ENCODE data around the gene CD300LG. TPM values are rescaled to one million over a fixed set of nuclear protein-coding genes. Genes with fewer than 3 reads are reported as not detected.
"Not testable (repeated sequence)": the region's sequence is repeated elsewhere in the genome, so short reads cannot be mapped to it uniquely, and the experiment has no call there.

Gene CD300LG, protein sequence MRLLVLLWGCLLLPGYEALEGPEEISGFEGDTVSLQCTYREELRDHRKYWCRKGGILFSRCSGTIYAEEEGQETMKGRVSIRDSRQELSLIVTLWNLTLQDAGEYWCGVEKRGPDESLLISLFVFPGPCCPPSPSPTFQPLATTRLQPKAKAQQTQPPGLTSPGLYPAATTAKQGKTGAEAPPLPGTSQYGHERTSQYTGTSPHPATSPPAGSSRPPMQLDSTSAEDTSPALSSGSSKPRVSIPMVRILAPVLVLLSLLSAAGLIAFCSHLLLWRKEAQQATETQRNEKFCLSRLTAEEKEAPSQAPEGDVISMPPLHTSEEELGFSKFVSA
- total RNA-seq: not detected

- CTCF ChIA-PET: interaction anchor here (0.9 to 2.3 kb wide), 13 partner anchors 9 to 153 kb away, joined by 4 to 18 read pairs (median 5); no protein-coding TSS in a partner anchor
- no peaks in the 10 kb centered on the region for H3K36me3 Mint-ChIP-seq (ENCODE audit: low read depth)
- H3K9me3 Mint-ChIP-seq: no peaks in the 10 kb centered on the region
- no peaks in the 10 kb centered on the region for H3K4me1 Mint-ChIP-seq (ENCODE audit: low read depth)
- H3K4me3 Mint-ChIP-seq: no peak within 1 kb of the TSS
- H3K27ac Mint-ChIP-seq: no peak within 1 kb of the TSS
- DNase-seq: no peak
- H3K27me3 Mint-ChIP-seq (ENCODE audit: low read depth): peaks cover 8% of the 10 kb centered on the region
- intact Hi-C loops (cut with micrococcal nuclease): loop anchor here (2.0 to 5.0 kb wide), 3 partner anchors 55 to 155 kb away; partner anchors contain the start of gene DUSP3
Measured at GRCh38 chr17:43846963-43847371, at the start of gene CD300LG. CD300LG (plus strand) TSS chr17:43847176; CDS start chr17:43847217, 41 bp downstream.

DNA sequence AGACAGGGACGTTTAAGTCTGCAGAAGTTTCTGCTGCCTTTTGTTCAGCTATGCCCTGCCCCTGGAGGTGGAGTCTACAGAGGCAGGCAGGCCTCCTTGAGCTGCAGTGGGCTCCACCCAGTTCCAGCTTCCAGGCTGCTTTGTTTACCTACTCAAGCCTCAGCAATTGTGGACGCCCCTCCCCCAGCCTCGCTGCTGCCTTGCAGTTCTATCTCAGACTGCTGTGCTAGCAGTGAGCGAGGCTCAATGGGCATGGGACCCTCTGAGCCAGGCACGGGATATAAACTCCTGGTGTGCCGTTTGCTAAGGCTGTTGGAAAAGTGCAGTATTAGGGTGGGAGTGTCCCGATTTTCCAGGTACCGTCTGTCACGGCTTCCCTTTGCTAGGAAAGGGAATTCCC, 49.0 kb upstream of the CD300LG start:
- H3K36me3 Mint-ChIP-seq (ENCODE audit: low read depth); H3K4me3 Mint-ChIP-seq; H3K4me1 Mint-ChIP-seq (ENCODE audit: low read depth); H3K9me3 Mint-ChIP-seq; H3K27me3 Mint-ChIP-seq (ENCODE audit: low read depth); intact Hi-C loops (cut with micrococcal nuclease); DNase-seq; CTCF ChIA-PET; H3K27ac Mint-ChIP-seq: not testable (repeated sequence)

DNA sequence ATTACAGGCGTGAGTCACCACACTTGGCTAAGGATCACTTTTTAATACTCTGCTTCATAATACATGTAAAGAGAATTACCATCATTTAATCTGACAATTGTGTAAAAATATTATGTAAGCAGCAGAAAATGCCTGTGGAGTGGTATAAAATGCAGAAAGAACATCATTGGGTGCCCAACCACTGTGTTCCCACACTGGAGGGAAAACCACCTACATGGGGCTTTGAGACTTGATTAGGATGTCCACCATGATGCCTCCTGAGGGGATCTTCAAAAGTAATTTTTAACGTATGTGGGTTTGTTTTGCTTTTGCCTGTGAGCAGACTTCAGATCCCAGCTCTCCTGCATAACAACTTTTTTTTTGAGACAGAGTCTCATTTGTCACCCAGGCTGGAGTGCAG, 47.9 kb upstream of the CD300LG start:
- Mint-ChIP-seq H3K27me3 (ENCODE audit: low read depth) (peaks cover 10% of the 10 kb centered on the region), H3K36me3 (ENCODE audit: low read depth) (no peaks in the 10 kb centered on the region), H3K4me3 (no peak overlapping the region), H3K4me1 (ENCODE audit: low read depth) (no peaks in the 10 kb centered on the region), H3K9me3 (no peaks in the 10 kb centered on the region), H3K27ac (no peak overlapping the region)
- intact Hi-C loops (cut with micrococcal nuclease): no loop called here
- CTCF ChIA-PET: interaction anchor here (0.5 to 0.7 kb wide), 2 partner anchors 626 to 871 kb away, joined by 3 to 4 read pairs; no protein-coding TSS in a partner anchor
- no peak for DNase-seq

DNA sequence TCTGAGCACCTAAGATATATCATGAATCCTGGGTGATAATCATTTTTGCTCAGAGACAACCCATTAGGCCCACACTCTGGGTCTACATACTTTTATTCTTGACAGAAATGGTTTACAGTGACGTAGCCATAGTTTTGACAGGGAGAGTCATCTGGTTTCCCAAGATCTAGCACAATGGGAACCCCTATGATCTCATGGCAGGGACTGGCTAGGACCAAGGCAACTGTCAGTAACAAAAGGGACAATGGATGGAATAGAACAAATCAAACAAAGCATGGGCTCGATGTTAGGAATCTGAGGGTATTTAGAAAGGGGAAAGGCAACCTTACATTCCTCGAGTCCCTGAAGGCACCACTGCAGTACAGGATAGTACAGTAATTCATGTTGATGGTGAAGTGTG, 46.2 kb upstream of the CD300LG start:
- Mint-ChIP-seq H3K4me1 (ENCODE audit: low read depth) (no peaks in the 10 kb centered on the region), H3K27ac (no peak overlapping the region), H3K9me3 (no peaks in the 10 kb centered on the region), H3K4me3 (no peak overlapping the region), H3K27me3 (ENCODE audit: low read depth) (peaks cover 9% of the 10 kb centered on the region), H3K36me3 (ENCODE audit: low read depth) (no peaks in the 10 kb centered on the region)
- intact Hi-C loops (cut with micrococcal nuclease): no loop called here
- CTCF ChIA-PET: no interaction called here
- DNase-seq: no peak

- CTCF ChIA-PET: no interaction called here
- H3K4me1 Mint-ChIP-seq (ENCODE audit: low read depth): no peaks in the 10 kb centered on the region
Measured at GRCh38 chr17:43801844-43802243, 45.1 kb upstream of the CD300LG start.

GRCh38 chr17:43803758-43804157, 43.2 kb upstream of the CD300LG start:
- CTCF ChIA-PET: interaction anchor here (0.7 kb wide), 1 partner anchor 42 kb away, joined by 5 read pairs; no protein-coding TSS in a partner anchor
- no peaks in the 10 kb centered on the region for H3K36me3 Mint-ChIP-seq (ENCODE audit: low read depth)
- peaks cover 8% of the 10 kb centered on the region for H3K27me3 Mint-ChIP-seq (ENCODE audit: low read depth)
- no peak overlapping the region for H3K4me3 Mint-ChIP-seq
- intact Hi-C loops (cut with micrococcal nuclease): no loop called here
- no peak overlapping the region for H3K27ac Mint-ChIP-seq
- DNase-seq: no peak
- no peaks in the 10 kb centered on the region for H3K9me3 Mint-ChIP-seq
- H3K4me1 Mint-ChIP-seq (ENCODE audit: low read depth): no peaks in the 10 kb centered on the region

More at GRCh38 chr17:43801844-43802243, 45.1 kb upstream of the CD300LG start:
- Mint-ChIP-seq H3K4me3 (no peak overlapping the region), H3K9me3 (no peaks in the 10 kb centered on the region), H3K27ac (no peak overlapping the region), H3K36me3 (ENCODE audit: low read depth) (no peaks in the 10 kb centered on the region), H3K27me3 (ENCODE audit: low read depth) (peaks cover 9% of the 10 kb centered on the region)
- intact Hi-C loops (cut with micrococcal nuclease): no loop called here
- no peak for DNase-seq

GRCh38 chr17:43805117-43805516, 41.9 kb upstream of the CD300LG start:
- no peaks in the 10 kb centered on the region for H3K36me3 Mint-ChIP-seq (ENCODE audit: low read depth)
- H3K4me1 Mint-ChIP-seq (ENCODE audit: low read depth): no peaks in the 10 kb centered on the region
- peaks cover 11% of the 10 kb centered on the region for H3K27me3 Mint-ChIP-seq (ENCODE audit: low read depth)
- CTCF ChIA-PET: no interaction called here
- intact Hi-C loops (cut with micrococcal nuclease): no loop called here
- H3K9me3 Mint-ChIP-seq: no peaks in the 10 kb centered on the region
- DNase-seq: no peak
- H3K27ac Mint-ChIP-seq: no peak overlapping the region
- H3K4me3 Mint-ChIP-seq: no peak overlapping the region

GRCh38 chr17:43808076-43808475, 38.9 kb upstream of the CD300LG start:
- peaks cover 6% of the 10 kb centered on the region for H3K27me3 Mint-ChIP-seq (ENCODE audit: low read depth)
- H3K4me3 Mint-ChIP-seq: no peak overlapping the region
- no peaks in the 10 kb centered on the region for H3K36me3 Mint-ChIP-seq (ENCODE audit: low read depth)
- no peaks in the 10 kb centered on the region for H3K4me1 Mint-ChIP-seq (ENCODE audit: low read depth)
- no peaks in the 10 kb centered on the region for H3K9me3 Mint-ChIP-seq
- intact Hi-C loops (cut with micrococcal nuclease): no loop called here
- DNase-seq: no peak
- CTCF ChIA-PET: interaction anchor here (0.6 to 1.2 kb wide), 4 partner anchors 48 to 237 kb away, joined by 3 to 4 read pairs (median 3); no protein-coding TSS in a partner anchor
- no peak overlapping the region for H3K27ac Mint-ChIP-seq

- DNase-seq: no peak
- Mint-ChIP-seq H3K27ac (no peak overlapping the region), H3K36me3 (ENCODE audit: low read depth) (no peaks in the 10 kb centered on the region), H3K27me3 (ENCODE audit: low read depth) (peaks cover 6% of the 10 kb centered on the region), H3K9me3 (no peaks in the 10 kb centered on the region), H3K4me1 (ENCODE audit: low read depth) (no peaks in the 10 kb centered on the region), H3K4me3 (no peak overlapping the region)
- intact Hi-C loops (cut with micrococcal nuclease): no loop called here
- CTCF ChIA-PET: interaction anchor here (1.1 kb wide), 1 partner anchor 114 kb away, joined by 3 read pairs; no protein-coding TSS in a partner anchor
Measured at GRCh38 chr17:43809121-43809520, 37.9 kb upstream of the CD300LG start.

GRCh38 chr17:43810226-43810715, 36.7 kb upstream of the CD300LG start:
- H3K4me3 Mint-ChIP-seq: no peak overlapping the region
- H3K27ac Mint-ChIP-seq: no peak overlapping the region
- no peaks in the 10 kb centered on the region for H3K9me3 Mint-ChIP-seq
- no peaks in the 10 kb centered on the region for H3K4me1 Mint-ChIP-seq (ENCODE audit: low read depth)
- no peak for DNase-seq
- peaks cover 6% of the 10 kb centered on the region for H3K27me3 Mint-ChIP-seq (ENCODE audit: low read depth)
- intact Hi-C loops (cut with micrococcal nuclease): no loop called here
- CTCF ChIA-PET: interaction anchor here (1.2 kb wide), 1 partner anchor 36 kb away, joined by 5 read pairs; the partner anchor contains the start of gene CD300LG
- H3K36me3 Mint-ChIP-seq (ENCODE audit: low read depth): no peaks in the 10 kb centered on the region

GRCh38 chr17:43810823-43811222, 36.2 kb upstream of the CD300LG start:
- peaks cover 6% of the 10 kb centered on the region for H3K27me3 Mint-ChIP-seq (ENCODE audit: low read depth)
- CTCF ChIA-PET: interaction anchor here (0.6 to 1.2 kb wide), 2 partner anchors 36 to 107 kb away, joined by 5 to 7 read pairs; partner anchors contain the start of gene CD300LG
- H3K36me3 Mint-ChIP-seq (ENCODE audit: low read depth): no peaks in the 10 kb centered on the region
- DNase-seq: no peak
- no peak overlapping the region for H3K27ac Mint-ChIP-seq
- no peaks in the 10 kb centered on the region for H3K9me3 Mint-ChIP-seq
- intact Hi-C loops (cut with micrococcal nuclease): no loop called here
- no peaks in the 10 kb centered on the region for H3K4me1 Mint-ChIP-seq (ENCODE audit: low read depth)
- H3K4me3 Mint-ChIP-seq: no peak overlapping the region

DNA sequence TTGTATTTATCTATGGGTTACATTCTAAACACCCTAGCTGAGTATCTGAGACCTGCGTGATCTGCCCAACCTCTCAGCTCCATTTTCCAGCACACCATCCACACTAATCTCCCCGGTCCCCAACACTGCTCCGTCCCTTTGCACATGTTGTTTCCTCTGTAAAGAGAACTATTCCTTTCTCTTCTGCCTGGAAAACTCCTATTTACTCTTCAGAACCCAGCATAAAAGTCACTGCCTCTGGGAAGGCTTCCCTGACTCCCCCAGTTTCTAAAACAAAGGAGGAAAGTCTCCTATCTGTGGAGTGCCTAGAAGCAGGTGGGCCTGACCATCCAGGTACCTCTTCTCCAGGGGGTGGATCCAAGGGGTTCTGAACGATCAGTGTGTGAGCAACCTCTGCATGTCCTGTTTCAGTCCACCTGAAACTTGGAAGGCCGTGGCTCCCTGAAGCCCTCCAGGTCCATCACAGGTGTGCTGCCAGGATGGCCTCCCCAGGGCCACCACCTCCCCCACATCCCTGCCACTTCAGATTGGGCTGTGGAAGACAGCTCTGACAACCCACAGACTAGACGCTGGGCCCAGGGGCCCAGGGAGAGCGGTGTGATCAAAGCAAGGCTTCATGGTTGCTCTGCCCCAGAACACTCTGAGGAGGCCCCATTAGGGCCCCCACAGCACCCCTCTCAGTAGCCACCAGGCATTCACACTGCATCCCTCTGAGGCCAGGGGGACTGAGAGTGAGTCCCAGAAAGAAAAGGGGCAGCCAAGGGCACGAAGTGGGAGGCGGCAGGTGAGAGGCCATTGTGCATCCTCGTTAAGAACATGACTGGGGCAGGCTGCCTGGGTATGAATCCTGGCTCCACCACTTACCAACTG, 34.3 kb upstream of the CD300LG start:
- H3K4me3 Mint-ChIP-seq: no peak overlapping the region
- H3K4me1 Mint-ChIP-seq (ENCODE audit: low read depth): no peaks in the 10 kb centered on the region
- H3K9me3 Mint-ChIP-seq: no peaks in the 10 kb centered on the region
- H3K27me3 Mint-ChIP-seq (ENCODE audit: low read depth): peaks cover 3% of the 10 kb centered on the region
- no peak overlapping the region for H3K27ac Mint-ChIP-seq
- H3K36me3 Mint-ChIP-seq (ENCODE audit: low read depth): no peaks in the 10 kb centered on the region
- intact Hi-C loops (cut with micrococcal nuclease): no loop called here
- no peak for DNase-seq
- CTCF ChIA-PET: no interaction called here
